PC-3 (cell line): ENCODE data around the gene GPD1L.

ENCODE experiments used
- EZH2 ChIP-seq: fragments of 300-600 bp; sonication (generic); IDR thresholded peaks from one replicate; pipeline ENCODE4 v1.6.1; 2017; ENCODE audit warnings: antibody characterized with exemption, mild to moderate bottlenecking, low read length; ENCODE audit not compliant: unreplicated experiment
- TF ChIP-seq, protein P1 (sequence below): fragments of 300-600 bp; sonication (generic); conservative IDR thresholded peaks from 2 replicates; pipeline ENCODE4 v1.5.1; 2017; ENCODE audit warnings: antibody characterized with exemption, low read depth, mild to moderate bottlenecking, low read length

DNA sequence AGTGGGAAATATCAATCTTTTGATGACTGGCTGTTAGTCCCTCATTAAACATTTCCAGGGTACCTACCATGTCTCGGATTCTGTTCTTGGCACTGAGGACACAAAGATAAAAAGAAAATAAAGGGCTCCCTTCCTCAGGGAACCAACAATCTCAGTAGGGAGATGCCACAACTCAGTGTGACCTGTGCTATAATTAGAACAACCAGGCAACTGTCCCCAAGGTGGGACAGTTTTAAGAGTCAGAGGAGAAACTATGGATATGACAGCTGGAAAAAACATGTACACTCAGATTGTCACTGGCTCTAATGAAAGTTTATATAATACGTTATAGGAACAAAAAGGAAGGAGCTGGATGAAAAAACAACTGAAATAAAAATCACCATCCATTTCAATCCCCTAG is 108.8 kb downstream of the GPD1L start:
- no peak for TF ChIP-seq EZH2
- TF ChIP-seq, protein P1, sequence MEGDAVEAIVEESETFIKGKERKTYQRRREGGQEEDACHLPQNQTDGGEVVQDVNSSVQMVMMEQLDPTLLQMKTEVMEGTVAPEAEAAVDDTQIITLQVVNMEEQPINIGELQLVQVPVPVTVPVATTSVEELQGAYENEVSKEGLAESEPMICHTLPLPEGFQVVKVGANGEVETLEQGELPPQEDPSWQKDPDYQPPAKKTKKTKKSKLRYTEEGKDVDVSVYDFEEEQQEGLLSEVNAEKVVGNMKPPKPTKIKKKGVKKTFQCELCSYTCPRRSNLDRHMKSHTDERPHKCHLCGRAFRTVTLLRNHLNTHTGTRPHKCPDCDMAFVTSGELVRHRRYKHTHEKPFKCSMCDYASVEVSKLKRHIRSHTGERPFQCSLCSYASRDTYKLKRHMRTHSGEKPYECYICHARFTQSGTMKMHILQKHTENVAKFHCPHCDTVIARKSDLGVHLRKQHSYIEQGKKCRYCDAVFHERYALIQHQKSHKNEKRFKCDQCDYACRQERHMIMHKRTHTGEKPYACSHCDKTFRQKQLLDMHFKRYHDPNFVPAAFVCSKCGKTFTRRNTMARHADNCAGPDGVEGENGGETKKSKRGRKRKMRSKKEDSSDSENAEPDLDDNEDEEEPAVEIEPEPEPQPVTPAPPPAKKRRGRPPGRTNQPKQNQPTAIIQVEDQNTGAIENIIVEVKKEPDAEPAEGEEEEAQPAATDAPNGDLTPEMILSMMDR, result no peak
